A673 (cell line): Measurements from ENCODE around the gene OR56A3. TPM values are rescaled to one million over a fixed set of nuclear protein-coding genes. Genes with fewer than 3 reads are reported as not detected.

Experiments used
- BruUV-seq: library from RNA; stranded (reverse); fragments of 400-500 nt; replicated peaks from 2 replicates; lab custom pipeline; 2021; lab: Mats Ljungman, UMichigan
- CTCF ChIA-PET: fragments of 300-600 bp; sonication (Branson Sonifier 250); formaldehyde crosslinking; loops from one replicate; lab custom pipeline; 2022; ENCODE audit warnings: antibody characterized with exemption; lab: Charles Lee
- POLR2A ChIA-PET: fragments of 300-600 bp; sonication (Branson Sonifier 250); formaldehyde crosslinking; loops from one replicate; lab custom pipeline; 2022; ENCODE audit warnings: antibody characterized with exemption; ENCODE audit not compliant: low non-redundant PET; lab: Charles Lee
- DNase-seq: peaks from one replicate; pipeline ENCODE4 v3.0.0-alpha.2; 2015; ENCODE audit warnings: low spot score
- H3K27ac ChIP-seq: fragments of 200-600 bp; sonication (generic); 2 replicates; pipeline ENCODE4 v1.5.1; 2016; ENCODE audit warnings: mixed run types, low read depth, mild to moderate bottlenecking, mixed read lengths, antibody characterized with exemption, low read length; ENCODE audit not compliant: poor library complexity, severe bottlenecking
- H3K27me3 ChIP-seq: fragments of 200-600 bp; sonication (generic); replicated peaks from 2 replicates; pipeline ENCODE4 v1.6.1; 2017; ENCODE audit warnings: mixed run types, low read depth, mild to moderate bottlenecking, mixed read lengths, antibody characterized with exemption, low read length; ENCODE audit not compliant: insufficient read depth, poor library complexity
- H3K36me3 ChIP-seq: fragments of 200-600 bp; sonication (generic); 2 replicates; pipeline ENCODE4 v1.6.1; 2016; ENCODE audit warnings: mixed run types, mild to moderate bottlenecking, mixed read lengths, antibody characterized with exemption, low read length; ENCODE audit not compliant: insufficient read depth, poor library complexity, severe bottlenecking
- H3K4me1 ChIP-seq: fragments of 200-600 bp; sonication (generic); 2 replicates; pipeline ENCODE4 v1.6.1; 2017; ENCODE audit warnings: mixed run types, mild to moderate bottlenecking, mixed read lengths, antibody characterized with exemption, low read length; ENCODE audit not compliant: insufficient read depth, poor library complexity, severe bottlenecking
- H3K4me3 ChIP-seq: fragments of 200-600 bp; sonication (generic); 2 replicates; pipeline ENCODE4 v1.5.1; 2016; ENCODE audit warnings: low read depth, mixed run types, mild to moderate bottlenecking, mixed read lengths, low read length; ENCODE audit not compliant: poor library complexity, severe bottlenecking
- H3K9me3 ChIP-seq: fragments of 200-600 bp; sonication (generic); 2 replicates; pipeline ENCODE4 v1.6.1; 2016; ENCODE audit warnings: mixed run types, low read depth, mild to moderate bottlenecking, mixed read lengths, antibody characterized with exemption, low read length; ENCODE audit not compliant: poor library complexity, severe bottlenecking
- CTCF ChIP-seq: fragments of 300-800, 200-600 bp; sonication (generic); conservative IDR thresholded peaks from 2 replicates; pipeline ENCODE4 v1.5.1; 2017; ENCODE audit warnings: low read depth, mild to moderate bottlenecking, antibody characterized with exemption, low read length, moderate library complexity, mixed read lengths
- EZH2 ChIP-seq: fragments of 200-600 bp; sonication (generic); IDR thresholded peaks from 2 replicates; pipeline ENCODE4 v1.6.1; 2017; ENCODE audit warnings: borderline replicate concordance, low read depth, mild to moderate bottlenecking, mixed read lengths, antibody characterized with exemption, low read length; ENCODE audit not compliant: poor library complexity, severe bottlenecking
- intact Hi-C: fragments of 100-400 bp; cut with micrococcal nuclease; formaldehyde crosslinking; loops from one replicate; pipeline ENCODE4 v1.10.0; 2022; ENCODE audit not compliant: unreplicated experiment
- total RNA-seq: library from RNA; stranded (reverse); gene quantifications from 2 replicates; pipeline ENCODE4 v1.2.3, GENCODE V29; 2021

OR56A3 gene
- total RNA-seq, 1 experiment from 2014 or later = not detected

GRCh38 chr11:5932671-5933070 is 9.4 kb upstream of the OR56A3 start:
- no peak for DNase-seq
- CTCF ChIA-PET = no interaction called here
- H3K36me3 ChIP-seq = no peaks in the 10 kb centered on the region
- intact Hi-C loops = no loop called here
- no peak overlapping the region for H3K27ac ChIP-seq
- TF ChIP-seq EZH2 (no peak), CTCF (no peak)
- H3K9me3 ChIP-seq = no peaks in the 10 kb centered on the region
- POLR2A ChIA-PET = no interaction called here
- BruUV-seq = no TSS peak
- no peak overlapping the region for H3K4me3 ChIP-seq
- no peaks in the 10 kb centered on the region for H3K27me3 ChIP-seq
- H3K4me1 ChIP-seq = no peaks in the 10 kb centered on the region

- no peaks in the 10 kb centered on the region for H3K4me1 ChIP-seq
- TF ChIP-seq EZH2 (no peak), CTCF (no peak)
- H3K9me3 ChIP-seq = no peaks in the 10 kb centered on the region
- H3K36me3 ChIP-seq = no peaks in the 10 kb centered on the region
- intact Hi-C loops = no loop called here
- H3K4me3 ChIP-seq = no peak overlapping the region
- no peaks in the 10 kb centered on the region for H3K27me3 ChIP-seq
- POLR2A ChIA-PET = no interaction called here
- H3K27ac ChIP-seq = no peak overlapping the region
- no peak for DNase-seq
- BruUV-seq = no TSS peak
- CTCF ChIA-PET = no interaction called here
Observed at GRCh38 chr11:5933116-5933515, 8.9 kb upstream of the OR56A3 start.

GRCh38 chr11:5937868-5938602 is 4.0 kb upstream of the OR56A3 start:
- no peak overlapping the region for H3K4me3 ChIP-seq
- intact Hi-C loops = no loop called here
- ChIA-PET CTCF (no interaction called here), POLR2A (no interaction called here)
- H3K36me3 ChIP-seq = no peaks in the 10 kb centered on the region
- BruUV-seq = no TSS peak
- TF ChIP-seq CTCF = no peak
- no peak for TF ChIP-seq EZH2
- H3K27ac ChIP-seq = no peak overlapping the region
- H3K9me3 ChIP-seq = no peaks in the 10 kb centered on the region
- no peaks in the 10 kb centered on the region for H3K4me1 ChIP-seq
- no peak for DNase-seq
- H3K27me3 ChIP-seq = peaks cover 10% of the 10 kb centered on the region
